Measurements from ENCODE around the gene ZNF277. TPM values are rescaled to one million over a fixed set of nuclear protein-coding genes. Genes with fewer than 3 reads are reported as not detected.

Gene ZNF277
- total and polyA plus RNA-seq, 10 of the 15 experiments (the other 5 are each of a cell fraction or from before 2014, with no cell fraction given) = 10.6 to 33.9 (median 22.0) TPM

GRCh38 chr7:112199672-112200071 is 6.8 kb upstream of the ZNF277 start:
- Histone ChIP-seq H2AFZ (ENCODE audit: control insufficient read depth, low read depth, low read length) (no peak overlapping the region), H3K4me1 (ENCODE audit: control insufficient read depth, insufficient read depth, low read length) (no peaks in the 10 kb centered on the region; the same call in 1 of the 2 replicates), H4K20me1 (ENCODE audit: control insufficient read depth, insufficient read depth) (no peaks in the 10 kb centered on the region), H3K9me3 (replicated peaks; ENCODE audit: control insufficient read depth, insufficient read depth, low read length) (no peaks in the 10 kb centered on the region), H3K4me2 (ENCODE audit: control insufficient read depth, insufficient read depth) (no peak overlapping the region), H3K9ac (ENCODE audit: control insufficient read depth, insufficient read depth, low read length) (no peak overlapping the region), H3K27ac (ENCODE audit: control insufficient read depth, insufficient read depth) (no peak overlapping the region), H3K36me3 (ENCODE audit: control insufficient read depth in 2 of 2, insufficient read depth in 2 of 2, low read length in 1 of 2) (no peaks in the 10 kb centered on the region), H3K79me2 (ENCODE audit: control insufficient read depth, insufficient read depth, low read length) (no peaks in the 10 kb centered on the region), H3K27me3 (replicated peaks in 1 of 2; ENCODE audit: control insufficient read depth in 2 of 2, insufficient read depth in 2 of 2, low read length in 1 of 2) (no peaks in the 10 kb centered on the region), H3K4me3 (no peak overlapping the region)
- FAIRE-seq (no peak), ATAC-seq (no peak), DNase-seq (ENCODE audit: low read depth, low spot score) (no peak)
- in situ Hi-C loops (cut with MboI) = no loop called here
- ChIA-PET SMC1A (ENCODE audit: uncharacterized antibody, unreplicated experiment) (no interaction called here), CTCF (no interaction called here), RAD21 (ENCODE audit: unreplicated experiment) (no interaction called here), POLR2A (no interaction called here)
- WGBS (ENCODE audit: insufficient coverage, insufficient replicate concordance, low lambda C conversion rate, missing lambda C conversion rate) = 100% methylated on average over 1 of the region's 1 CpG
- intact Hi-C loops (cut with micrococcal nuclease; ENCODE audit: unreplicated experiment) = no loop called here
- TF ChIP-seq CBX3 (IDR thresholded peaks at IDR 0.05; ENCODE audit: borderline replicate concordance, low read depth) (no peak), NFYA (IDR thresholded peaks at IDR 0.05; ENCODE audit: borderline replicate concordance, low read depth, low read length) (no peak), BRCA1 (IDR thresholded peaks at IDR 0.05; ENCODE audit: low read depth, low read length) (no peak), GATAD2B (conservative IDR thresholded peaks at IDR 0.05; ENCODE audit: low read depth) (no peak), IKZF2 (IDR thresholded peaks at IDR 0.05) (no peak), SRF (IDR thresholded peaks at IDR 0.05; ENCODE audit: low read depth in 2 of 2, low read length in 2 of 2) (no peak), RUNX3 (IDR thresholded peaks at IDR 0.05; ENCODE audit: low read length) (no peak), POLR2AphosphoS5 (IDR thresholded peaks at IDR 0.05; ENCODE audit: low read length) (no peak), PRDM15 (CRISPR knock-in tag; IDR thresholded peaks at IDR 0.05) (no peak), HCFC1 (IDR thresholded peaks at IDR 0.05; ENCODE audit: low read length) (no peak), CTCF (IDR thresholded peaks at IDR 0.05 in 2 of 3, conservative IDR thresholded peaks at IDR 0.05 in 1 of 3; ENCODE audit: control insufficient read depth in 2 of 3, extremely low read depth in 1 of 3, insufficient read depth in 1 of 3, low read depth in 3 of 3, low read length in 3 of 3) (no peak), E2F4 (IDR thresholded peaks at IDR 0.05; ENCODE audit: low read depth, low read length) (no peak), CBFB (IDR thresholded peaks at IDR 0.05; ENCODE audit: low read depth) (no peak), KAT2A (conservative IDR thresholded peaks at IDR 0.05; ENCODE audit: control insufficient read depth, low read depth, low read length) (no peak), FOS (IDR thresholded peaks at IDR 0.05; ENCODE audit: borderline replicate concordance, extremely low read depth, insufficient read length) (no peak)
- no TSS peak for BruUV-seq (replicated peaks)
